ENCODE data around the gene ZRANB1. TPM values are rescaled to one million over a fixed set of nuclear protein-coding genes. Genes with fewer than 3 reads are reported as not detected.

The ZRANB1 gene
- polyA plus RNA-seq, 1 of the 3 experiments (the other 2 are of a cell fraction) = 6.2 TPM

DNA sequence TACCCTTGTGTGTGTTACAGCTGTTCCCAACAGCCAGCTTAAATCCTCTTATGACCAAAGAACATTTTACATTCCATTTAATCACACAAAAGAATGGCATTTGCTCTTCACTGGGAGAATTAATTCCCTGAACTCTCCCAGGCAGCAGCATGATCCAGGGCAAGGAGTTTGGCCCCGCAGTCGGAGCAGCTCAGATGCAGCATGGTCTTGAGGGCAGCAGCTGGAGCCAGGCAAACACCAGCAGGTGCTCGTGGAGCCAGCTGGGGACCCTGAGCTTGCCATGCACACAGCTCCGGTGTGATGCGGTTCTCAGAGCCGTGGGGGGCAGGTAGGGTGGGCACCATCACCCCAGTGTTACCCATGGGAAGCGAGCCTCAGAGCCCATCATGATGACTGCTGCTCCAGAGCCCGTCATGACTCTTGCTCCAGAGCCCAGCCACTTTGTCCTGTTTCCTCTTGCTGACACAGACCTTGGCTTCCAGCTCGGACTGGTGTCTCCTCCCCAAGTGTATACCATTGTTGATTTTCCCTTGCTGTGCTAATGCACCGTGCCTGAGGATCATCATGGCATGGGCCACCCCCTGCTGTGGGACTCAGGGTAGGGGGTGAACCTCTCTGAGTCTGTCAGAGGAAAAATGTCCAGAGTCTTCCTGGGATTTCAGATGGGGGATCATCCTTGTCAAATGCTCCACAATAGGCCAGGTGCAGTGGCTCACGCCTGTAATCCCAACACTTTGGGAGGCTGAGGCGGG is 75.8 kb downstream of the ZRANB1 start:
- Histone ChIP-seq H3K36me3 (replicated peaks in 1 of 2; ENCODE audit: control insufficient read depth in 1 of 2, insufficient read depth in 2 of 2, low read length in 1 of 2) (peaks cover 8 to 14% of the 10 kb centered on the region in 2 experiments), H3K27ac (ENCODE audit: low read depth in 2 of 2, low read length in 1 of 2) (peak overlapping the region in 1 of 2 experiments; percentile 29; a peak in 1 of 4 replicates), H3F3A (replicated peaks; ENCODE audit: insufficient read depth) (no peaks in the 10 kb centered on the region), H3K79me2 (ENCODE audit: insufficient read depth) (peaks cover 89% of the 10 kb centered on the region), H3K9ac (no peak overlapping the region), H3K27me3 (ENCODE audit: insufficient read depth) (no peaks in the 10 kb centered on the region), H4K20me1 (ENCODE audit: insufficient read depth) (peaks cover 94% of the 10 kb centered on the region), H3K9me2 (no peaks in the 10 kb centered on the region), H3K4me2 (no peak overlapping the region), H3K4me3 (ENCODE audit: low read depth in 2 of 2, low read length in 1 of 2) (no peak overlapping the region), H3K4me1 (ENCODE audit: control insufficient read depth in 1 of 2, insufficient read depth in 2 of 2, low read depth in 1 of 2, low read length in 1 of 2) (peaks cover 6 to 83% of the 10 kb centered on the region in 2 experiments; a peak in 3 of 4 replicates), H3K9me3 (no peaks in the 10 kb centered on the region), H2AFZ (ENCODE audit: low read depth) (no peak overlapping the region)
- no peak for TF ChIP-seq CHD2 (IDR thresholded peaks at IDR 0.05; ENCODE audit: low read length, partially characterized antibody)
- TF ChIP-seq YY1 (IDR thresholded peaks at IDR 0.05; ENCODE audit: low read depth) = no peak
- ChIA-PET CTCF (interaction anchor here (0.7 to 2.8 kb wide), 8 partner anchors 10 to 40 kb away, joined by 3 to 10 read pairs (median 4); no protein-coding TSS in a partner anchor), POLR2A (no interaction called here)
- WGBS (ENCODE audit: low lambda C conversion rate) = 93% methylated on average over 5 of the region's 12 CpGs
- no peak for DNase-seq

- Histone ChIP-seq H3K36me3 (replicated peaks in 1 of 2; ENCODE audit: control insufficient read depth in 1 of 2, insufficient read depth in 2 of 2, low read length in 1 of 2) (peaks cover 8 to 17% of the 10 kb centered on the region in 2 experiments), H4K20me1 (ENCODE audit: insufficient read depth) (peaks cover 94% of the 10 kb centered on the region), H3K9me3 (no peaks in the 10 kb centered on the region), H3K27me3 (ENCODE audit: insufficient read depth) (no peaks in the 10 kb centered on the region), H2AFZ (ENCODE audit: low read depth) (no peak overlapping the region), H3K27ac (ENCODE audit: low read depth in 2 of 2, low read length in 1 of 2) (no peak overlapping the region), H3K4me3 (ENCODE audit: low read depth in 2 of 2, low read length in 1 of 2) (no peak overlapping the region), H3K9ac (no peak overlapping the region), H3K9me2 (no peaks in the 10 kb centered on the region), H3K79me2 (ENCODE audit: insufficient read depth) (peaks cover 95% of the 10 kb centered on the region), H3K4me2 (no peak overlapping the region), H3K4me1 (ENCODE audit: control insufficient read depth in 1 of 2, insufficient read depth in 2 of 2, low read depth in 1 of 2, low read length in 1 of 2) (peaks cover 13 to 83% of the 10 kb centered on the region in 2 experiments; a peak in 3 of 4 replicates), H3F3A (replicated peaks; ENCODE audit: insufficient read depth) (no peaks in the 10 kb centered on the region)
- 99% methylated on average over 6 of the region's 9 CpGs for WGBS (ENCODE audit: low lambda C conversion rate)
- TF ChIP-seq FOXM1 (IDR thresholded peaks at IDR 0.05; ENCODE audit: low read depth) = no peak
- TF ChIP-seq FOSL2 (IDR thresholded peaks at IDR 0.05; ENCODE audit: borderline replicate concordance, low read depth) = no peak
- TF ChIP-seq RFX5 (IDR thresholded peaks at IDR 0.05; ENCODE audit: low read length) = no peak
- ChIA-PET POLR2A (no interaction called here), CTCF (interaction anchor here (1.0 to 2.8 kb wide), 3 partner anchors 10 to 29 kb away, joined by 3 to 10 read pairs (median 3); no protein-coding TSS in a partner anchor)
- DNase-seq = no peak
Observed at GRCh38 chr10:125018576-125019143, 76.7 kb downstream of the ZRANB1 start.

DNA sequence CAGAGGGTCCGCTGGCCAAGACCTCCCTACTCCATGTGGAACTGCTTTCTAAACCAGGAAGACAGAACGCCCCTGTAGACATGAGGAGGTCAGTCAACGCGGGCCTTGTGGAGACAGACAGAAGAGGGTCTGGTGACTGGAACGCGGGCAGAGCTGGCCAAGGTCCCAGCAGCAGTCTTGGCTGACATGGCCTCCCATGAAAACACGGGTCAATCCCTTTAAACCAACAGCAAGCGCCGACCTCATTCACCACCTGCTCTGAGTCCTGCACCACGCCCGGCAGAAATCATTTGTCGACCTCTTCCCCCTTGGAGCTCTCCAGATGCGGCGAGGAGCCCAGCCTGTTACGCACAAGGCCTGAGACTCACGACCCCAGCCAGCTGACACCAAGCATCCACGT is 78.5 kb downstream of the ZRANB1 start:
- Histone ChIP-seq H3K79me2 (ENCODE audit: insufficient read depth) (peaks cover 97% of the 10 kb centered on the region), H3K4me2 (no peak overlapping the region), H3K27ac (ENCODE audit: low read depth in 2 of 2, low read length in 1 of 2) (peak overlapping the region in 1 of 2 experiments; percentile 100; a peak in 1 of 4 replicates), H3K9me2 (no peaks in the 10 kb centered on the region), H3F3A (replicated peaks; ENCODE audit: insufficient read depth) (peaks cover 6% of the 10 kb centered on the region), H3K9ac (no peak overlapping the region), H3K4me1 (ENCODE audit: control insufficient read depth in 1 of 2, insufficient read depth in 2 of 2, low read depth in 1 of 2, low read length in 1 of 2) (peaks cover 30 to 79% of the 10 kb centered on the region in 2 experiments), H3K36me3 (replicated peaks in 1 of 2; ENCODE audit: control insufficient read depth in 1 of 2, insufficient read depth in 2 of 2, low read length in 1 of 2) (peaks cover 8 to 19% of the 10 kb centered on the region in 2 experiments), H4K20me1 (ENCODE audit: insufficient read depth) (peaks cover 93% of the 10 kb centered on the region), H3K27me3 (ENCODE audit: insufficient read depth) (no peaks in the 10 kb centered on the region), H2AFZ (ENCODE audit: low read depth) (no peak overlapping the region), H3K4me3 (ENCODE audit: low read depth in 2 of 2, low read length in 1 of 2) (no peak overlapping the region), H3K9me3 (no peaks in the 10 kb centered on the region)
- POLR2A ChIA-PET = no interaction called here
- no peak for DNase-seq
- 85% methylated on average over 4 of the region's 17 CpGs for WGBS (ENCODE audit: low lambda C conversion rate)
- no peak for TF ChIP-seq GABPA (IDR thresholded peaks at IDR 0.05; ENCODE audit: low read depth)
- TF ChIP-seq NRF1 (IDR thresholded peaks at IDR 0.05; ENCODE audit: low read depth, low read length) = no peak
- TF ChIP-seq, protein P1, sequence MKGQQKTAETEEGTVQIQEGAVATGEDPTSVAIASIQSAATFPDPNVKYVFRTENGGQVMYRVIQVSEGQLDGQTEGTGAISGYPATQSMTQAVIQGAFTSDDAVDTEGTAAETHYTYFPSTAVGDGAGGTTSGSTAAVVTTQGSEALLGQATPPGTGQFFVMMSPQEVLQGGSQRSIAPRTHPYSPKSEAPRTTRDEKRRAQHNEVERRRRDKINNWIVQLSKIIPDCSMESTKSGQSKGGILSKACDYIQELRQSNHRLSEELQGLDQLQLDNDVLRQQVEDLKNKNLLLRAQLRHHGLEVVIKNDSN (IDR thresholded peaks at IDR 0.05; ENCODE audit: borderline replicate concordance, low read depth) = no peak
- TF ChIP-seq, protein P2, sequence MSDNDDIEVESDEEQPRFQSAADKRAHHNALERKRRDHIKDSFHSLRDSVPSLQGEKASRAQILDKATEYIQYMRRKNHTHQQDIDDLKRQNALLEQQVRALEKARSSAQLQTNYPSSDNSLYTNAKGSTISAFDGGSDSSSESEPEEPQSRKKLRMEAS (IDR thresholded peaks at IDR 0.05; ENCODE audit: low read depth) = no peak
- TF ChIP-seq FOSL2 (IDR thresholded peaks at IDR 0.05; ENCODE audit: borderline replicate concordance, low read depth) = no peak
- TF ChIP-seq MEF2A (IDR thresholded peaks at IDR 0.05; ENCODE audit: borderline replicate concordance, low read depth) = no peak
- no peak for TF ChIP-seq CTCF (IDR thresholded peaks at IDR 0.05)
- TF ChIP-seq JUND (IDR thresholded peaks at IDR 0.05) = no peak
- TF ChIP-seq CHD2 (IDR thresholded peaks at IDR 0.05; ENCODE audit: low read length, partially characterized antibody) = no peak
- CTCF ChIA-PET = interaction anchor here (0.6 to 3.6 kb wide), 6 partner anchors 13 to 150 kb away, joined by 3 to 18 read pairs (median 8); no protein-coding TSS in a partner anchor

Measured in SK-N-SH (cell line).